ENCODE data around the gene EEA1. TPM values are rescaled to one million over a fixed set of nuclear protein-coding genes. Genes with fewer than 3 reads are reported as not detected.

EEA1 gene
- total RNA-seq, 2 experiments from 2014 or later: 10.5 to 11.1 TPM

DNA sequence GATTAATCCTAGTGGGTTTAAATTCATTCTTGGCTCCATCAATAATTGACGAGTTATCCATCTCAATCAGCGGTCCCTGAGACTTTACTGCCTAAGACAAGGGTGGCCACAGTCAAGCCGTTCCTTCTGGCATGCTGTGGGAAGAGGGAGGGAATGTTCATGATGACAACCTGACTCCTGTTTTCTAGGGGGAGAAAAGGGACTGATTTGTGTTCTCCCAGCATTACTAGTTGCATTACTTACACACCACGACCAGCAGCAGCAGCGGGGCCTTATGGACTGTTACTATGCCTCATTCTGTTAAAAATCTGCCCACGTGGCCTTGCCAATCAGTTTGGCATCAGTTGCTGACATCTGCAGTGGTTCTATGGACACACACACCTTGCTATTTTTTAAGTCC lies 196.4 kb downstream of the EEA1 start:
- no peaks in the 10 kb centered on the region for H3K36me3 ChIP-seq (ENCODE audit: insufficient read depth, low read length)
- no peaks in the 10 kb centered on the region for H3K4me1 ChIP-seq (ENCODE audit: insufficient read depth, low read length)
- ChIA-PET POLR2A (no interaction called here), CTCF (interaction anchor here (1.0 kb wide), 1 partner anchor 11 kb away, joined by 3 read pairs; no protein-coding TSS in a partner anchor)
- Mint-ChIP-seq H3K27me3 (no peaks in the 10 kb centered on the region), H3K36me3 (ENCODE audit: low read depth) (no peaks in the 10 kb centered on the region), H3K9me3 (no peaks in the 10 kb centered on the region), H3K4me3 (no peak overlapping the region), H3K27ac (no peak overlapping the region), H3K4me1 (ENCODE audit: low read depth) (peaks cover 11% of the 10 kb centered on the region)
- no peaks in the 10 kb centered on the region for H3K9me3 ChIP-seq (ENCODE audit: control insufficient read depth in 1 of 2, insufficient read depth in 1 of 2, low read length in 2 of 2)
- DNase-seq (no peak), ATAC-seq (ENCODE audit: poor library complexity) (no peak)
- peaks cover 0 to 6% of the 10 kb centered on the region in 2 experiments for H3K27me3 ChIP-seq (ENCODE audit: control insufficient read depth in 1 of 2, insufficient read depth in 2 of 2, low read length in 2 of 2)
- no peak overlapping the region for H3K4me3 ChIP-seq (ENCODE audit: low read length)
- no peak overlapping the region for H3K27ac ChIP-seq (ENCODE audit: low read depth in 1 of 2, low read length in 2 of 2)
- intact Hi-C loops (cut with DNase I, micrococcal nuclease): no loop called here
- TF ChIP-seq, protein P1, sequence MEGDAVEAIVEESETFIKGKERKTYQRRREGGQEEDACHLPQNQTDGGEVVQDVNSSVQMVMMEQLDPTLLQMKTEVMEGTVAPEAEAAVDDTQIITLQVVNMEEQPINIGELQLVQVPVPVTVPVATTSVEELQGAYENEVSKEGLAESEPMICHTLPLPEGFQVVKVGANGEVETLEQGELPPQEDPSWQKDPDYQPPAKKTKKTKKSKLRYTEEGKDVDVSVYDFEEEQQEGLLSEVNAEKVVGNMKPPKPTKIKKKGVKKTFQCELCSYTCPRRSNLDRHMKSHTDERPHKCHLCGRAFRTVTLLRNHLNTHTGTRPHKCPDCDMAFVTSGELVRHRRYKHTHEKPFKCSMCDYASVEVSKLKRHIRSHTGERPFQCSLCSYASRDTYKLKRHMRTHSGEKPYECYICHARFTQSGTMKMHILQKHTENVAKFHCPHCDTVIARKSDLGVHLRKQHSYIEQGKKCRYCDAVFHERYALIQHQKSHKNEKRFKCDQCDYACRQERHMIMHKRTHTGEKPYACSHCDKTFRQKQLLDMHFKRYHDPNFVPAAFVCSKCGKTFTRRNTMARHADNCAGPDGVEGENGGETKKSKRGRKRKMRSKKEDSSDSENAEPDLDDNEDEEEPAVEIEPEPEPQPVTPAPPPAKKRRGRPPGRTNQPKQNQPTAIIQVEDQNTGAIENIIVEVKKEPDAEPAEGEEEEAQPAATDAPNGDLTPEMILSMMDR (IDR thresholded peaks at IDR 0.05): no peak

DNA sequence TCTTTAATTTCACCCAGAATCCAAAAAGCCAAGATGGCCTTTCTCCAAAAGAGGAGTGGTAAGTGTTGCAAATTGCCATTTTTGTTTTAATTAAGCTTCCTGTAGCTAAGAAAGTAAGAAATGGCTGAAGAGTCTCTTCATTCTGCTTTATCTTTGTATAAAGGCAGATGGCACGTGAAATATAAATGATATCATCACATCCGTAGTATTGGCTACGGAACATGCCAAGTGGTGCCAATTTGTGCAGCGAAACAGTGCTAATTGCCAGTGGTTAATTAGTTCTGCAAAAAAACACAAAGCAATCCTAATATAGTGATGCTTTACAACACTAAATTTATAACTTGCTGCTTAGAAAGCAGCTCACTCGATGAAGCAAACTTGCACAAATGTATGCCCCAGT lies 196.9 kb downstream of the EEA1 start:
- CTCF ChIA-PET: no interaction called here
- ATAC-seq (ENCODE audit: poor library complexity): no peak

DNA sequence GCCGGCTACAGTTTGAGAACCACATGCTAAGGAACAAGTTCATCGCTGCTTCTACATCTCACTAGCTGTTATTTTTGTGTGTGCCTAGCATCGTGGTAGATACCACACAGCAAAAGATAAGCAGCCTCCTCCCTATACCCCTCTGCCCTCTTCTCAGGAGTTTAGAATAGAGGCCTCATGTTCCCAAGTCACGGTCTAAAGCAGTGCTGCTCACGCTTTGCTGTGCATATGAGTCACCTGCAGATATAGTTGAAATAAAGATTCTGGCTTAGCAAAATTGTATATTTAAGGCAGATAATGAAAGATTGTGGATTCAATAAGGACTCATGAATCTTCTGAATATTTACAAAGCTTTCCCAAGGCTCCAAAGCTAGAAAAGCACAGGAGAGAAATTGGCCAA lies 198.3 kb downstream of the EEA1 start:
- no peaks in the 10 kb centered on the region for H3K9me3 ChIP-seq (ENCODE audit: control insufficient read depth in 1 of 2, insufficient read depth in 1 of 2, low read length in 2 of 2)
- no peak overlapping the region for H3K27ac ChIP-seq (ENCODE audit: low read depth in 1 of 2, low read length in 2 of 2)
- ATAC-seq (ENCODE audit: poor library complexity) (no peak), DNase-seq (no peak)
- H3K27me3 ChIP-seq (ENCODE audit: control insufficient read depth in 1 of 2, insufficient read depth in 2 of 2, low read length in 2 of 2): peaks cover 0 to 6% of the 10 kb centered on the region in 2 experiments
- Mint-ChIP-seq H3K9me3 (no peaks in the 10 kb centered on the region), H3K4me1 (ENCODE audit: low read depth) (no peaks in the 10 kb centered on the region), H3K4me3 (no peak overlapping the region), H3K36me3 (ENCODE audit: low read depth) (no peaks in the 10 kb centered on the region), H3K27ac (no peak overlapping the region), H3K27me3 (no peaks in the 10 kb centered on the region)
- TF ChIP-seq, protein P1 (IDR thresholded peaks at IDR 0.05): no peak
- H3K4me1 ChIP-seq (ENCODE audit: insufficient read depth, low read length): no peaks in the 10 kb centered on the region
- no peaks in the 10 kb centered on the region for H3K36me3 ChIP-seq (ENCODE audit: insufficient read depth, low read length)
- ChIA-PET CTCF (no interaction called here), POLR2A (no interaction called here)
- intact Hi-C loops (cut with DNase I, micrococcal nuclease): no loop called here
- no peak overlapping the region for H3K4me3 ChIP-seq (ENCODE audit: low read length)

More for the DNA sequence above, 196.9 kb downstream of the EEA1 start:
- no peaks in the 10 kb centered on the region for H3K36me3 ChIP-seq (ENCODE audit: insufficient read depth, low read length)
- H3K4me3 Mint-ChIP-seq: no peak overlapping the region
- POLR2A ChIA-PET: no interaction called here
- peaks cover 0 to 6% of the 10 kb centered on the region in 2 experiments for H3K27me3 ChIP-seq (ENCODE audit: control insufficient read depth in 1 of 2, insufficient read depth in 2 of 2, low read length in 2 of 2)
- intact Hi-C loops (cut with DNase I, micrococcal nuclease): no loop called here
- no peaks in the 10 kb centered on the region for H3K9me3 ChIP-seq (ENCODE audit: control insufficient read depth in 1 of 2, insufficient read depth in 1 of 2, low read length in 2 of 2)
- H3K36me3 Mint-ChIP-seq (ENCODE audit: low read depth): no peaks in the 10 kb centered on the region
- no peak for DNase-seq
- TF ChIP-seq, protein P1 (IDR thresholded peaks at IDR 0.05): no peak
- no peak overlapping the region for H3K27ac ChIP-seq (ENCODE audit: low read depth in 1 of 2, low read length in 2 of 2)
- H3K4me3 ChIP-seq (ENCODE audit: low read length): no peak overlapping the region
- H3K4me1 ChIP-seq (ENCODE audit: insufficient read depth, low read length): no peaks in the 10 kb centered on the region
- no peaks in the 10 kb centered on the region for H3K9me3 Mint-ChIP-seq
- peaks cover 11% of the 10 kb centered on the region for H3K4me1 Mint-ChIP-seq (ENCODE audit: low read depth)
- H3K27ac Mint-ChIP-seq: no peak overlapping the region
- no peaks in the 10 kb centered on the region for H3K27me3 Mint-ChIP-seq
